Adrenal gland (tissue), 5 donors: ENCODE results near the gene RSRC1.

Experiments used
- CTCF ChIP-seq, 6 experiments: fragments of 450-650 bp in 4 of 6; fragments of 200-600 bp in 2 of 6; sonication (generic) in 1 of 6; IDR thresholded peaks; 1 replicate in 5 of 6; 2 replicates in 1 of 6; pipeline versions ENCODE4 v1.5.1 to v1.8.0; 2016 to 2021; ENCODE audit warnings: antibody characterized with exemption in 6 of 6, mild to moderate bottlenecking in 2 of 6, moderate library complexity in 1 of 6
- POLR2A ChIP-seq, 2 donors: fragments of 450-650 bp; IDR thresholded peaks; one replicate each; pipeline ENCODE4 v1.6.1; 2017; ENCODE audit warnings: antibody characterized with exemption in 2 of 2, mild to moderate bottlenecking in 2 of 2, moderate library complexity in 1 of 2
- donor health status: DM: no; HTN: no; CAD: no.

DNA sequence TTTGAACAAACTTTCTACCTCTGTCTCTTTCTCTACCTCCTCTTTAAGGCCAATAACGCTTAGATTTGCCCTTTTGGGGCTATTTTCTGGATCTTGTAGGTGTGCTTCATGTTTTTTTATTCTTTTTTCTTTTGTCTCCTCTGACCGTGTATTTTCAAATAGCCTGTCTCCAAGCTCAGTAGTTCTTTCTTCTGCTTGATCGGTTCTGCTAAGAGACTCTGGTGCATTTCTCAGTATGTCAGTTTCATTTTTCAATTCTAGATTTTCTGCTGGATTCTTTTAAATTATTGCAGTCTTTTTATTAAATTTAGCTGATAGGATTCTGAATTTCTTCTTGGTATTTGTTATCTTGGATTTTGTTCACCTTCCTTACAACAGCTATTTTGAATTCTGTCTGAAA, 148.7 kb downstream of the RSRC1 start:
- TF ChIP-seq CTCF (IDR thresholded peaks at IDR 0.05): no peak
- no peak for TF ChIP-seq POLR2A (IDR thresholded peaks at IDR 0.05)
